NOMO-1 treated with DMSO at 0.1 percent for 48 hours (cell line): ENCODE results near the gene HES7.
A peak's percentile ranks its signal among the peaks of the same experiment; 100 is the strongest.
"Not testable (repeated sequence)": the region's sequence is repeated elsewhere in the genome, so short reads cannot be mapped to it uniquely, and the experiment has no call there.

Experiments
- DNase-seq: peaks from one replicate; lab custom pipeline; 2025; ENCODE audit not compliant: unreplicated experiment; lab: John Stamatoyannopoulos, UW

The HES7 gene

GRCh38 chr17:8123695-8124349 is at the start of gene HES7:
HES7 (minus strand) TSS chr17:8124106; CDS start chr17:8124084, 22 bp downstream.
- DNase-seq = no peak

DNA sequence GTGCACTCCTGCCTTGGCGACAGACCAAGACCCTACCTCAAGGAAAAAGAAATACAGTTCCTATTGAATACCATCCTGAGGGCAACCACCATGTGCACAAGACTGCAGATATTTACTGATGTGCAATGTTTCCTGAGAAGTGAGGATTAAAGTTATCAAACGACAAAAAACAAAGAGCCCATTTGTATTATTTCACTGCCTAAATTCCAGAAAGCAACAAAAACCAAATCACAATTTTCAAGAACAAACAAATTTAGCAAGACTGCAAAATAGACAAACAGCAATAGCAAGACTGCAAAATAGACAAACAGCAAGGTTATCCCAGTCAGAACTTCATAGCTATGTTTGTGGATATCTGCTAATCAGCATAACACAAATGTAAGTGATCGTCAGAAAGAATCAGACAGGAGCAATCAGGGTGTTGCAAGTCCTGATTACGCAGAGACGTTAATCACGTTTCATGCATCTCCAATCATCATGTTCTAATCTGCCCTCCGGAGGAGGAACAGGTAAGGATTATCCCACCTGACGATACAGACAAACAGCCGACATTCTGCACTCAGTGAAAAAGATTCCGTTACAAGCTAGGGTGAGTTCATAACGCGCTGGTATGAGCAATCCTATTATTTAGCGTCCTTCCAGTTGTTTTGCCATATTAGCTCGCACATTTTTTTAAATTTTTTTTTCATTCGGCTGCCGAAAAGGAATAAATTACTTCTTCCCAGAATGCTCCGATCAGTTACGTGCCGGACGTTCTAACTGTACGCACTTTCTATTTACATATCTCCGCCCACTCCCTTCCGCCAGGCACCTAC is 49.4 kb upstream of the HES7 start:
- DNase-seq = peak; percentile 96

DNA sequence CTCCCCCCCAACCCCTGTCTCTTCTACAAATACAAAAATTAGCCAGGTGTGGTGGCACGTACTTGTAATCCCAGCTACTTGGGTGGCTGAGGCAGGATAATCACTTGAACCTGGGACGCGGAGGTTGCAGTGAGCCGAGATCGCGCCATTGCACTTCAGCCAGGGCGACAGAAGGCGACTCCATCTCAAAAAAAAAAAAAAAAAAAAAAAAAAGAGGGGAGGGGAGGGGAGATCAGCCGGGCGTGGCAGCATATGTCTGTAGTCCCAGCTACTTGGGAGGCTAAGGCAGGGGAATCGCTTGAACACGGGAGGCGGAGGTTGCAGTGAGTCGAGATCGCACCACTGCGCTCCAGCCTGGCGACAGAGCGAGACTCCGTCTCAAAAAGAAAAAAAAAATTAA is 46.3 kb upstream of the HES7 start:
- not testable (repeated sequence) for DNase-seq

GRCh38 chr17:8167526-8167925 is 43.6 kb upstream of the HES7 start:
- no peak for DNase-seq

- no peak for DNase-seq
Measured at GRCh38 chr17:8166731-8167130, 42.8 kb upstream of the HES7 start.

DNA sequence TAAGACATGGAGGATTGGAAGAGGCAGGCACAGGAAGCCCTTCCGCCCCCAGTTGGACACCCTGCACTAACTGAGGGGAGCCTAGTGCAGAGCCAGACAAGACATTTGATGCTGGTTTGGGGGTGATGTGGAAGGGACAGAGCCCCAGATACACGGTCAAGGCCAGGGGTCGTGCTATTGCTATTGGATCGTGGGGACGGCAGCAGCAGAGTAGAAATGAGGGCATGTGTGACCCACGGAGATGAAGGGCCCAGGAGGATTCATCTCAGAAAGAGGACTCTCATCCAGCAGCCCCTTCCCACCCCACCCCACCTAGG is 40.9 kb upstream of the HES7 start:
- no peak for DNase-seq

- peak; percentile 42 for DNase-seq
Measured at GRCh38 chr17:8163978-8164814, 40.3 kb upstream of the HES7 start.

- DNase-seq = no peak
Measured at GRCh38 chr17:8162997-8163977, 39.4 kb upstream of the HES7 start.

DNA sequence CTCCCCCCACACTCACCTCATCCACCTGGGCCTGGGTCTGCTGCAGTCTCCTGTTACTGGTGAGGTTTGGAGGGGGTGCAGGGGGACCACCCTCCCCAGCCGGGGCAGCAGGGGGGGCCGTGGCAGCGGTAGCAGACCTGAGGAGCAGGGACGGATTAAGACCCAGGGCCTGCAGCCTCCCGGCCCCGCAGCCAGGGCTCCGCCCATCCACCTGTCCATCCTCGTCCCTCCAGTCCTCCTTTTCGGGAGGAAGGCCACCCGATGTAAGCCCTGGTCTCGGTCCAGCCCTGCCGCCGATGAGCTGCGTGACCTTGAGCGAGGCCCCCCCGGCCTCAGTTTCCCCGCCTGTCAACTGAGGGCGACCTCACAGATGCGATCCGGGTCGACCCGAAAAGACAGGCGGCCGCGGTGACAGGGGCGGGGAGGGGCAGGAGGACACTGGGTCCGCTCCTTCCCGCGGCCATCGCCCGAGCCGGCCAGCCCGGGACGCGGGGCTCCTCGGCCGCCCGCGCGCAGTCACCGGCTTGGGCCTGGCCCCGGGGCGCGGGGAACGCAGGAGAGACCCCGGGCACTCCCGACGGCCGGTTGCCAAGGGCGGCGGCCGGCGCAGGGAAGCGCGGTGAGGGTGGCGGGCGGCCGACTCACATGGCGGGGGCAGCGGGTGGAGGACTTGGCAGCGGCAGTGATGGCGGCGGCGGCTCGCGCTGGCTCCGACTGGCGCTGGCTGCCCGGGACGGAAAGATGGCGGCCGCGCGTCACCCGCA is 38.5 kb upstream of the HES7 start, which contains the start of gene VAMP2:
VAMP2 (minus strand) TSS at position 716 of the 764 bp plus-strand sequence; CDS start at position 647, 69 bp downstream.
- peak; percentile 53 for DNase-seq

DNA sequence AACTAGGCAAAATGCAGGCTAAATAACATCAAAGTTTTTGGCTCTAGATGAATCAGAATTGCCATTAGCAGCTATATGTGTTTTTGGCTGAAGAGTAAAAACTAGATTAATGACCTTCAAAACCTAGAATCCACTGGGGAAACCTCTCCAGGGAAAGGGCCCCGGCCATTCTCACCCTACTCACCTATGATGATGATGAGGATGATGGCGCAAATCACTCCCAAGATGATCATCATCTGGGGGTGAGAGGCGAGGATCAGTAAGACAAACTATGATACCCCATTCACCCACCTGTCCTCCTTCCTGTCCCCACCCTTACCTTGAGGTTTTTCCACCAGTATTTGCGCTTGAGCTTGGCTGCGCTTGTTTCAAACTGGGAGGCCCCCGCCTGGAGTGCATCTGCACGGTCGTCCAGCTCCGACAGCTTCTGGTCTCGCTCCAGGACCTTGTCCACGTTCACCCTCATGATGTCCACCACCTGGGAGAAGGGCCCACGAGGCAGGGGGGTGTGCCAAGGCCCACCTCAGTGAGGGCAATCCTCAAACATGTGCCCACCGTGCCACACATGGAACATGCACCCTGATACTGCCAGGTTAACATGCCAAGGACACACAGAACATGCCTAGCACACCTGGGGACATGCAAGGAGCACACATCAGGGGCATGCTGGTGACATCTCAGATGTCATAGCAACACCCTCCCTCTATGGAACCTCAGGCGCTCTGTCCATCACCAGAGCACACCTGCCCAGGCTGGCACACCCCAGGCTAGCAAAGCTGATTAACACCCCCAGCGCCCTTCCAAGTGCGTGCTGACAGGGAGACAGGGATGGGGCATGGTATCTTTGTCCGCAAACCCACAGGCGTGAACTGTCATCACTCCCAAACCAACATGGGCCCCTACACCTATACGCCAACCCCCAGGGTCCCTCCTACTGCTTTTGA is 37.7 kb upstream of the HES7 start:
- no peak for DNase-seq

- no peak for DNase-seq
Measured at GRCh38 chr17:8160741-8161221, 36.9 kb upstream of the HES7 start.

DNA sequence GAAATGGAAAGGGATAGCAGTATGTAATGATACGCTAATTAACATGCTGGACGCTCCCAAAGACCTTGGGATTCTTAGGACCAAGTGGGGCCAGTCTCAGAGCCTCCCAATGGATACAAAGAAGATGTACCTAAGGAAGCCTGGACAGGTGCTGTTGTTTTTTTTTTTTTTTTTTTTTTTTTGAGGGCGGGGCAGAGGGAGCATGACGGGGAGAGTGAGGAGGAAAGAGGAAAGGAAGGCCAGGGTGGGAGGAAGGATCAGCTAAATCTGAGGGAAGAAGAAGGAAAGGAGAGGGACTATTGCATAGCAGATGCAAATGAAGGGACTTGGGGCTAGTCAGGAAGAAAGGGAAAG is 36.3 kb upstream of the HES7 start:
- no peak for DNase-seq

- no peak for DNase-seq
Measured at GRCh38 chr17:8159459-8160223, 35.7 kb upstream of the HES7 start.

- no peak for DNase-seq
Measured at GRCh38 chr17:8159032-8159400, 35.1 kb upstream of the HES7 start.

DNA sequence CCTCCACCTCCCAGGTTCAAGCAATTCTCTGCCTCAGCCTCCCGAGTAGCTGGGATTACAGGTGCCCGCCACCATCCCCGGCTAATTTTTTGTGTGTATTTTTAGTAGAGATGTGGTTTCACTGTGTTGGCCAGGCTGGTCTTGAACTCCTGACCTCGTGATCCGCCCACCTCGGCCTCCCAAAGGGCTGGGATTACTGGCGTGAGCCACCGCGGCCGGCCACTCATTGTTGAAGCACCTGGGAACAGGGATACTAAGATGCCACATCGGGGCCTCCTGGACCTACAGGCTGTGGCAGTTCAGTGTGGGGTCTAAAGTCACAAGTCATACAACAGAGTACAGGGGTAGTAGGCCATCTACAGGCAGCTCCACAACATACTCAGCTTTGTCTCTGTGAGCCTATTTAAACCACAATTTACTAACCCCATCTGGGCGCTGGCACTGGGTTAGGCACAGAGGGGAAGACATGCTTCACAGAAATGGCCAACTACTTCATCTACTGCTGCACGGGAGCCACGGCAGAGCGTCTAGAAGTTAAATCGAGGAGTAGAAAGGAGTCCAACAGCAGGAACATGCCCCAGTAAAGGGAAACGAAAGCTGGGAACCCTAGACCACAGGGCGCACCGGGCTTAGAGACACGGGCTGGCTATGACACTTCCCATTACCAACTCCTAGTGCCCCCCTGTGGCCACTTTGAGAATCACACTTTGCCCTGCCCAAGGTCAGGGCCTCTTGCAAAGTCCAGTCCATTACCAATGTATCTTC is 34.5 kb upstream of the HES7 start:
- peak; percentile 94 for DNase-seq

- peak; percentile 100 for DNase-seq
Measured at GRCh38 chr17:8156246-8156992, 32.5 kb upstream of the HES7 start.

GRCh38 chr17:8155996-8156245 is 32.0 kb upstream of the HES7 start:
- DNase-seq = no peak
